Esophagus squamous epithelium (tissue), 4 donors: Measurements from ENCODE around the gene CSMD2.

Experiments used
- POLR2A ChIP-seq, 4 donors: fragments of 450-650 bp; IDR thresholded peaks; one replicate each; pipeline ENCODE4 v1.6.1; 2017; ENCODE audit warnings: antibody characterized with exemption in 4 of 4, mild to moderate bottlenecking in 4 of 4, moderate library complexity in 3 of 4
- TF ChIP-seq, protein P1 (sequence below), 6 experiments: fragments of 450-650 bp in 4 of 6; fragments of 200-600 bp in 2 of 6; sonication (generic) in 2 of 6; IDR thresholded peaks; one replicate each; pipeline ENCODE4 v1.5.1; 2016 to 2019; ENCODE audit warnings: antibody characterized with exemption in 6 of 6, mild to moderate bottlenecking in 4 of 6, moderate library complexity in 4 of 6

DNA sequence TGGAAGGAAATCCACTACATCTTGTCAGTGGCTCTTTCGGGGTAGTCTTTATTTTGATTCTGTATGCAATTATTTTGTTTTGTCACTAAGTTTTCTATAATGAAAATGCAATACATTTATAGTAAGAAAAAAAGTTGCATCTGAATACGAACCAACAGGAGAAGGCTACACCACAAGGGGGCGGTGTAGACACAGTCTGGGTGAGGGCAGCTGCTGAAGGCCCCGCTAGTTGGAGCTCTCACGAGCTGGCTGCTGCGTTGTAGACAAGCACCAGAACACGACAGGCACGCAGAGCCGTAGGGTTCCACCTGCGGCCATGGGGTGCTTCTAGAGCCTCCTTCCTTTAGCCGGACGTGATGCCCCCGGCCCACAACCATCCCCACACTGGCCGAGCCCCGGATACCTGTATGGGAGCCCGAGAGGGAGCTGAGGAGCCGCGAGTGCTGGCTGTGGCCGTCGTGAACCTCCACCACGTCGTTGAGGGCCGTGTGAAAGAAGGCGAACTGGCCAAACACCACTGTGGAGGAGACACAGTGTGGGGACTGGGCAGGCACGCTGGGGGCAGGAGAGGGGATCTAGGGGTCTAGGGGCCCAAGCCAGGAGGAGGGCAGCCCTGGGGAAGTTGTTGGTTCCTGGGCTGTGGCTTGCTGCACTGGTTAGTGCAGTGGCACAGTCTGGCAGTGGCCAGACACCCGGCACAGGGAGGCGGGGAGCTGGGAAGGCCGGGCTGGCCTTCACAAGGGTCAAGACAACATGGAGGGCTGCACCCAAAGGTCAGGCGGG lies 531.8 kb downstream of the CSMD2 start:
- TF ChIP-seq, protein P1, sequence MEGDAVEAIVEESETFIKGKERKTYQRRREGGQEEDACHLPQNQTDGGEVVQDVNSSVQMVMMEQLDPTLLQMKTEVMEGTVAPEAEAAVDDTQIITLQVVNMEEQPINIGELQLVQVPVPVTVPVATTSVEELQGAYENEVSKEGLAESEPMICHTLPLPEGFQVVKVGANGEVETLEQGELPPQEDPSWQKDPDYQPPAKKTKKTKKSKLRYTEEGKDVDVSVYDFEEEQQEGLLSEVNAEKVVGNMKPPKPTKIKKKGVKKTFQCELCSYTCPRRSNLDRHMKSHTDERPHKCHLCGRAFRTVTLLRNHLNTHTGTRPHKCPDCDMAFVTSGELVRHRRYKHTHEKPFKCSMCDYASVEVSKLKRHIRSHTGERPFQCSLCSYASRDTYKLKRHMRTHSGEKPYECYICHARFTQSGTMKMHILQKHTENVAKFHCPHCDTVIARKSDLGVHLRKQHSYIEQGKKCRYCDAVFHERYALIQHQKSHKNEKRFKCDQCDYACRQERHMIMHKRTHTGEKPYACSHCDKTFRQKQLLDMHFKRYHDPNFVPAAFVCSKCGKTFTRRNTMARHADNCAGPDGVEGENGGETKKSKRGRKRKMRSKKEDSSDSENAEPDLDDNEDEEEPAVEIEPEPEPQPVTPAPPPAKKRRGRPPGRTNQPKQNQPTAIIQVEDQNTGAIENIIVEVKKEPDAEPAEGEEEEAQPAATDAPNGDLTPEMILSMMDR (IDR thresholded peaks at IDR 0.05): peak; percentile 80 to 95 (median 88)
- no peak for TF ChIP-seq POLR2A (IDR thresholded peaks at IDR 0.05)
